GM23248 (cell line): ENCODE measurements around the gene ZNF407. TPM values are rescaled to one million over a fixed set of nuclear protein-coding genes. Genes with fewer than 3 reads are reported as not detected.

Experiments used
- DNase-seq: peaks from one replicate; pipeline ENCODE4 v3.0.0-alpha.2; 2015
- H2AFZ ChIP-seq: fragments of 200-600 bp; sonication (generic); 2 replicates; pipeline ENCODE4 v1.6.1; 2016; ENCODE audit warnings: antibody characterized with exemption
- H3F3A ChIP-seq: fragments of 200-600 bp; sonication (generic); 2 replicates; pipeline ENCODE4 v1.6.1; 2016; ENCODE audit warnings: mild to moderate bottlenecking, antibody characterized with exemption, mixed run types; ENCODE audit not compliant: insufficient read depth
- H3K27ac ChIP-seq: fragments of 200-600 bp; sonication (generic); 2 replicates; pipeline ENCODE4 v1.5.1; 2016; ENCODE audit warnings: mild to moderate bottlenecking
- H3K27me3 ChIP-seq: fragments of 200-600 bp; sonication (generic); replicated peaks from 2 replicates; pipeline ENCODE4 v1.6.1; 2016; ENCODE audit warnings: mild to moderate bottlenecking; ENCODE audit not compliant: insufficient read depth
- H3K36me3 ChIP-seq: fragments of 200-600 bp; sonication (generic); 2 replicates; pipeline ENCODE4 v1.6.1; 2016; ENCODE audit warnings: low read depth, mild to moderate bottlenecking
- H3K4me1 ChIP-seq: fragments of 200-600 bp; sonication (generic); 2 replicates; pipeline ENCODE4 v1.6.1; 2016; ENCODE audit warnings: mild to moderate bottlenecking; ENCODE audit not compliant: insufficient read depth
- H3K4me2 ChIP-seq: fragments of 200-600 bp; sonication (generic); one replicate; pipeline ENCODE4 v1.6.1; 2016; ENCODE audit warnings: mild to moderate bottlenecking; ENCODE audit not compliant: unreplicated experiment
- H3K4me3 ChIP-seq: fragments of 200-600 bp; sonication (generic); 2 replicates; pipeline ENCODE4 v1.5.1; 2016; ENCODE audit warnings: mild to moderate bottlenecking
- H3K79me2 ChIP-seq: fragments of 200-600 bp; sonication (generic); 2 replicates; pipeline ENCODE4 v1.6.1; 2016; ENCODE audit warnings: mild to moderate bottlenecking; ENCODE audit not compliant: insufficient read depth
- H3K9ac ChIP-seq: fragments of 200-600 bp; sonication (generic); 2 replicates; pipeline ENCODE4 v1.6.1; 2016; ENCODE audit warnings: mild to moderate bottlenecking
- H3K9me2 ChIP-seq: fragments of 200-600 bp; sonication (generic); 2 replicates; pipeline ENCODE4 v1.6.1; 2016; ENCODE audit warnings: mixed run types, mild to moderate bottlenecking, moderate library complexity; ENCODE audit not compliant: insufficient read depth
- H3K9me3 ChIP-seq: fragments of 200-600 bp; sonication (generic); one replicate; pipeline ENCODE4 v1.6.1; 2017; ENCODE audit warnings: low read depth
- H4K20me1 ChIP-seq: fragments of 200-600 bp; sonication (generic); 2 replicates; pipeline ENCODE4 v1.6.0; 2016; ENCODE audit not compliant: insufficient read depth
- EZH2 ChIP-seq: fragments of 200-600 bp; sonication (generic); IDR thresholded peaks from 2 replicates; pipeline ENCODE4 v1.6.1; 2018; ENCODE audit warnings: antibody characterized with exemption, mild to moderate bottlenecking; ENCODE audit not compliant: insufficient read depth, poor library complexity, severe bottlenecking
- EZH2phosphoT487 ChIP-seq: fragments of 200-600 bp; sonication (generic); IDR thresholded peaks from 2 replicates; pipeline ENCODE4 v1.6.1; 2018; ENCODE audit warnings: antibody characterized with exemption, moderate library complexity, mild to moderate bottlenecking, low read depth; ENCODE audit not compliant: insufficient read depth
- WGBS, 2 experiments: methylation state at CpG; one replicate each; pipeline ENCODE4 v1.1.6; 2015 to 2017; ENCODE audit warnings: low lambda C conversion rate in 2 of 2, low coverage in 1 of 2; ENCODE audit errors: missing lambda C conversion rate in 2 of 2; 5-methylcytosine and 5-hydroxymethylcytosine counted together
- in situ Hi-C: fragments of 300-500 bp; cut with MboI; formaldehyde crosslinking; loops from 2 replicates; pipeline ENCODE4 v1.15.0; 2020
- polyA plus RNA-seq: library from polyadenylated mRNA; unstranded; fragments of >200 nt; fragmentation: Nextera tagmentation; extraction: Ambion mirVana; gene quantifications from 2 replicates; pipeline ENCODE4 v1.2.1, GENCODE V29; 2016
- total RNA-seq: library from RNA; depleted of rRNA; stranded (reverse); fragments of >200 nt; shearing (Covaris generic); gene quantifications from 2 replicates; pipeline ENCODE4 v1.2.3, GENCODE V29; 2014

ZNF407 gene
- total and polyA plus RNA-seq, 2 experiments from 2014 or later: 2.6 to 6.3 TPM

DNA sequence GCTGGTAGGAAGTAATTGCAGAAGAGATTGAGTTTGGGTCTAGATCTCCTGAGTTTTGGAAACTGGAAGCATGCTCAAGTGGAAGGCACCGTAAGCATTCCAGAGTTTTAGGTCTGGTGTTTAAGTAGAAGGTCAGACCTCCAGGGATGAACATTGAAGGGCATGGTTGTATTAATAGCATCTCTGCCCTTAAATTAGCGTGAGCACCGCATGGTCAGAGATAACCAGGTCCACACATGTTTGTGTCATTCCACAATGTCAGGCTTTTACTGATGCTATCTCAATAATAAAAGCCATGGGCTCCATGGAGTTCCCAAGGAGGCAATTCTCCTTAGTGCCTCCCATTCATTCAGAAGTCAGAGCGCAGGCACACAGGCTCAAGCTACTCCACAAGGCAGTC is 28.3 kb upstream of the ZNF407 start:
- in situ Hi-C loops: loop anchor here (25.0 kb wide), 1 partner anchor 382 kb away; no protein-coding TSS in a partner anchor
- Histone ChIP-seq H4K20me1 (no peaks in the 10 kb centered on the region), H3K9ac (no peak overlapping the region), H3K27ac (no peak overlapping the region), H3K4me2 (no peak overlapping the region), H3K79me2 (no peaks in the 10 kb centered on the region), H3K27me3 (no peaks in the 10 kb centered on the region; the same call in 1 of the 2 replicates), H3K36me3 (no peaks in the 10 kb centered on the region), H3K4me3 (no peak overlapping the region), H3K4me1 (no peaks in the 10 kb centered on the region), H2AFZ (no peak overlapping the region), H3K9me2 (no peaks in the 10 kb centered on the region), H3K9me3 (no peaks in the 10 kb centered on the region), H3F3A (no peaks in the 10 kb centered on the region)
- no peak for TF ChIP-seq EZH2
- no peak for TF ChIP-seq EZH2phosphoT487
- no peak for DNase-seq
- WGBS, 2 experiments: 52 to 57% methylated on average over 4 of the region's 4 CpGs

- Histone ChIP-seq H3K9me3 (no peaks in the 10 kb centered on the region), H3K79me2 (no peaks in the 10 kb centered on the region), H3K27me3 (0 out of 2 replicates have a peak, but pooled peaks cover 2% of the 10 kb centered on the region), H3K4me3 (no peak overlapping the region), H3F3A (no peaks in the 10 kb centered on the region), H2AFZ (no peak overlapping the region), H3K36me3 (no peaks in the 10 kb centered on the region), H3K9ac (no peak overlapping the region), H3K4me2 (no peak overlapping the region), H3K9me2 (no peaks in the 10 kb centered on the region), H3K4me1 (no peaks in the 10 kb centered on the region), H3K27ac (no peak overlapping the region), H4K20me1 (no peaks in the 10 kb centered on the region)
- TF ChIP-seq EZH2phosphoT487: no peak
- TF ChIP-seq EZH2: no peak
- in situ Hi-C loops: loop anchor here (25.0 kb wide), 1 partner anchor 383 kb away; no protein-coding TSS in a partner anchor
- DNase-seq: no peak
- WGBS, 2 experiments: 38 to 52% methylated on average over 4 of the region's 4 CpGs
Observed at GRCh38 chr18:74570266-74570665, 27.4 kb upstream of the ZNF407 start.

- TF ChIP-seq EZH2phosphoT487 (no peak), EZH2 (no peak)
- no peaks in the 10 kb centered on the region for H3K4me1 ChIP-seq
- H3K79me2 ChIP-seq: no peaks in the 10 kb centered on the region
- DNase-seq: no peak
- H3K9me2 ChIP-seq: no peaks in the 10 kb centered on the region
- 0 out of 2 replicates have a peak, but pooled peaks cover 5% of the 10 kb centered on the region for H3K27me3 ChIP-seq
- H3K4me2 ChIP-seq: no peak overlapping the region
- no peak overlapping the region for H3K9ac ChIP-seq
- H3K9me3 ChIP-seq: no peaks in the 10 kb centered on the region
- no peaks in the 10 kb centered on the region for H3F3A ChIP-seq
- H3K4me3 ChIP-seq: no peak overlapping the region
- WGBS, 2 experiments: 73 to 74% methylated on average over 12 of the region's 12 CpGs
- H3K36me3 ChIP-seq: no peaks in the 10 kb centered on the region
- H2AFZ ChIP-seq: no peak overlapping the region
- no peak overlapping the region for H3K27ac ChIP-seq
- in situ Hi-C loops: loop anchor here (25.0 kb wide), 1 partner anchor 385 kb away; no protein-coding TSS in a partner anchor
- H4K20me1 ChIP-seq: no peaks in the 10 kb centered on the region
Observed at GRCh38 chr18:74571895-74572680, 25.6 kb upstream of the ZNF407 start.

DNA sequence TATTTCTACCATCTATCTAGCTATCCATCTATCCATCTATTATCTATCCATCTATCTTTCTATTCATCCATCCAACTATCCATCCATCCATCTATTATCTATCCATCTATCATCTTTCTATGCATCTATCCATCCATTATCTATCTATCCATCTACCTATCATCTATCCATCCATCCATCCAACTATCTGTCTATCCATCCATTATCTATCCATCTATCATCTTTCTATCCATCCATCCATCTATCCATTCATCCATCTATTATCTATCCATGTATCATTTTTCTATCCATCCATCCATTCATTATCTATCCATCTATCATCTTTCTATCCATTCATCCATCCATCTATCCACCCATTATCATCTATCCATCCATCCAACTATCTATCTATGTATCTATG is 24.6 kb upstream of the ZNF407 start:
- Histone ChIP-seq H3K9ac (no peak overlapping the region), H3K79me2 (no peaks in the 10 kb centered on the region), H3K4me1 (no peaks in the 10 kb centered on the region), H3K9me2 (no peaks in the 10 kb centered on the region), H3F3A (no peaks in the 10 kb centered on the region), H3K9me3 (no peaks in the 10 kb centered on the region), H3K4me2 (no peak overlapping the region), H2AFZ (no peak overlapping the region), H3K27me3 (0 out of 2 replicates have a peak, but pooled peaks cover 11% of the 10 kb centered on the region), H3K4me3 (no peak overlapping the region), H3K27ac (no peak overlapping the region), H4K20me1 (no peaks in the 10 kb centered on the region), H3K36me3 (no peaks in the 10 kb centered on the region)
- TF ChIP-seq EZH2phosphoT487: no peak
- no peak for TF ChIP-seq EZH2
- in situ Hi-C loops: loop anchor here (25.0 kb wide), 1 partner anchor 386 kb away; no protein-coding TSS in a partner anchor
- no peak for DNase-seq
